Retinal pigment epithelial cell (primary cell): ENCODE data around the gene POU6F1.

ENCODE experiments used
- DNase-seq: peaks from one replicate; pipeline ENCODE4 v3.0.0-alpha.2; 2010; ENCODE audit warnings: low read depth
- H3K4me3 ChIP-seq: 2 replicates; pipeline ENCODE4 v1.5.1; 2011; ENCODE audit warnings: mild to moderate bottlenecking, low read length, control low read depth, moderate library complexity
- CTCF ChIP-seq: conservative IDR thresholded peaks from 2 replicates; pipeline ENCODE4 v1.5.1; 2011; ENCODE audit warnings: low read depth, low read length, control low read depth, inconsistent platforms

Gene POU6F1

DNA sequence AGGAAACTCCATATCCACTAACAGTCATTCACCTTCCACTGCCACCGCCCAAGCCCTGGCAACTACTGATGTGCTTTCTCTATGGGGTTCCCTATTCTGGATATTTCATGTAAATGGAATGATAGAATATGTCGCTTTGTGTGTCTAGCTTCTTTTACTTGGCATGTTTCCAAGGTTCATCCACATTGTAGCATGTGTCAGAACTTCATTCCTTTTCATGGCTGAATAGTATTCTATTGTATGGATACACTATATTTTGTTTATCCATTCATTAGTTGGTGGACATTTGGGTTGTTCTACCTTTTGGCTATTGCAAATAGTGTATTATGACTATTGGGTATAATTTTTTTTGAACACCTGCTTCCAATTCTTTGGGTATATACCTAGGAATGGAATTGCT, 8.6 kb downstream of the POU6F1 start:
- TF ChIP-seq CTCF = no peak
- no peak overlapping the region for H3K4me3 ChIP-seq
- DNase-seq = no peak

GRCh38 chr12:51208016-51208660, 9.7 kb downstream of the POU6F1 start:
- H3K4me3 ChIP-seq = no peak overlapping the region
- no peak for DNase-seq
- no peak for TF ChIP-seq CTCF

GRCh38 chr12:51205350-51205749, 12.5 kb downstream of the POU6F1 start:
- TF ChIP-seq CTCF = no peak
- DNase-seq = no peak
- no peak overlapping the region for H3K4me3 ChIP-seq

GRCh38 chr12:51202718-51203117, 15.1 kb downstream of the POU6F1 start:
- no peak for DNase-seq
- TF ChIP-seq CTCF = no peak
- no peak overlapping the region for H3K4me3 ChIP-seq

GRCh38 chr12:51200806-51201205, 17.1 kb downstream of the POU6F1 start:
- no peak overlapping the region for H3K4me3 ChIP-seq
- TF ChIP-seq CTCF = no peak
- DNase-seq = no peak

DNA sequence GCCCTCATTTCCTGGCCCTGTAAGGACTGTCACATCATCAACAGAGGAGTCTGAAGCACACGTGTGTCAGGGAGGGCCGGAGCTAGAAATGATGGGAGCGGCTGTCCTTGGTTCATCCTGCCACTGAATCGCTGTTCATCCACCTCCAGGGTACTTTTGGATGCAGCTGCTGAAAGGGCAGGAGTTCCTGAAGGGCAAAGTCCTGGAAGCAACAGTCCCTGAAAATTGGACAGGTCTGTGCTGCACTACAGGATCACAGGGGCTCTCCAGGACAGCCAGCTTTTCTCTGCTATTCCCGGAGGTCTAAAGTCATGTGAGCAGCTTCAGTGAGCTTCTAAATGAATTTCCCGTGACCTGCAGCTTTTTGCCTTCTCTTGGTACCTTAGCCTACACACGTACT, 17.7 kb downstream of the POU6F1 start:
- no peak for DNase-seq
- H3K4me3 ChIP-seq = no peak overlapping the region
- no peak for TF ChIP-seq CTCF

- H3K4me3 ChIP-seq = no peak overlapping the region
These were observed 18.4 kb downstream of the POU6F1 start for GRCh38 chr12:51199366-51199945.

More at GRCh38 chr12:51199366-51199945, 18.4 kb downstream of the POU6F1 start:
- no peak for DNase-seq
- TF ChIP-seq CTCF = no peak
